ENCODE measurements around the gene FBXL14.

GRCh38 chr12:1639538-1639937 is 45.2 kb upstream of the FBXL14 start:
- no peak for TF ChIP-seq CTCF (IDR thresholded peaks at IDR 0.05 in 8 of 11, conservative IDR thresholded peaks at IDR 0.05 in 3 of 11)
- no peak for TF ChIP-seq POLR2A (IDR thresholded peaks at IDR 0.05)
